HCT116 (cell line): ENCODE results near the gene ABCA5.

Experiments
- CEBPB ChIP-seq: IDR thresholded peaks from 2 replicates; pipeline ENCODE4 v1.6.1; 2012; ENCODE audit warnings: low read depth
- EZH2phosphoT487 ChIP-seq: fragments of 200-600 bp; IDR thresholded peaks from 2 replicates; pipeline ENCODE4 v1.6.1; 2018; ENCODE audit warnings: antibody characterized with exemption, borderline replicate concordance
- SRF ChIP-seq: IDR thresholded peaks from 2 replicates; pipeline ENCODE4 v1.6.1; 2012; ENCODE audit warnings: low read depth
- TF ChIP-seq, protein P1 (sequence below), 3 experiments: fragments of 200-600 bp in 1 of 3; sonication (generic) in 1 of 3; IDR thresholded peaks in 2 of 3; conservative IDR thresholded peaks in 1 of 3; 2 replicates each; pipeline ENCODE4 v1.5.1; 2012 to 2017; ENCODE audit warnings: low read depth in 2 of 3, low read length in 2 of 3, antibody characterized with exemption in 1 of 3, borderline replicate concordance in 1 of 3, control low read depth in 1 of 3, mild to moderate bottlenecking in 1 of 3, mixed read lengths in 1 of 3, mixed run types in 1 of 3, moderate library complexity in 1 of 3; ENCODE audit not compliant: insufficient read depth in 1 of 3

DNA sequence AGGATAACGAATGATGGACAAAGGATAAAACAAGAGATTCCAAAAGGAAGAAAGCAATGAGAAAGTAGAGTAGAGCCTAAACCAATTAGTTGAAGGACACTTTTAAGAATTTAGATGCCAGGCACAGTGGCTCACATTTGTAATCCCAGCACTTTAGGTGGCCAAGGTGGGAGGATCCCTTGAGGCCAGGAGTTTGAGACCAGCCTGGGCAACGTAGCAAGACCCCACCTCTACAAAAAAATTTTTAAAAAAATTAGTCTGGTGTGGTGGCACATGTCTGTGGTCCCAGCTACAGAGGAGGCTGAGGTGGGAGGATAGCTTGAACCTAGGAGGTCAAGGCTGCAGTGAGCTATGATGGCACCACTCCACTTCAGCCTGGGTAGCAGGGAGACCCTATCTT lies 118.3 kb downstream of the ABCA5 start:
- no peak for TF ChIP-seq SRF
- no peak for TF ChIP-seq EZH2phosphoT487
- TF ChIP-seq, protein P1, sequence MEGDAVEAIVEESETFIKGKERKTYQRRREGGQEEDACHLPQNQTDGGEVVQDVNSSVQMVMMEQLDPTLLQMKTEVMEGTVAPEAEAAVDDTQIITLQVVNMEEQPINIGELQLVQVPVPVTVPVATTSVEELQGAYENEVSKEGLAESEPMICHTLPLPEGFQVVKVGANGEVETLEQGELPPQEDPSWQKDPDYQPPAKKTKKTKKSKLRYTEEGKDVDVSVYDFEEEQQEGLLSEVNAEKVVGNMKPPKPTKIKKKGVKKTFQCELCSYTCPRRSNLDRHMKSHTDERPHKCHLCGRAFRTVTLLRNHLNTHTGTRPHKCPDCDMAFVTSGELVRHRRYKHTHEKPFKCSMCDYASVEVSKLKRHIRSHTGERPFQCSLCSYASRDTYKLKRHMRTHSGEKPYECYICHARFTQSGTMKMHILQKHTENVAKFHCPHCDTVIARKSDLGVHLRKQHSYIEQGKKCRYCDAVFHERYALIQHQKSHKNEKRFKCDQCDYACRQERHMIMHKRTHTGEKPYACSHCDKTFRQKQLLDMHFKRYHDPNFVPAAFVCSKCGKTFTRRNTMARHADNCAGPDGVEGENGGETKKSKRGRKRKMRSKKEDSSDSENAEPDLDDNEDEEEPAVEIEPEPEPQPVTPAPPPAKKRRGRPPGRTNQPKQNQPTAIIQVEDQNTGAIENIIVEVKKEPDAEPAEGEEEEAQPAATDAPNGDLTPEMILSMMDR (IDR thresholded peaks at IDR 0.05 in 2 of 3, conservative IDR thresholded peaks at IDR 0.05 in 1 of 3; ENCODE audit: borderline replicate concordance in 1 of 3, insufficient read depth in 1 of 3, low read depth in 2 of 3, low read length in 2 of 3): no peak
- TF ChIP-seq CEBPB: no peak
